Mesenchymal stem cell (in vitro differentiated cells and primary cell): ENCODE measurements around the gene PURA.

Source experiments
- DNase-seq: peaks from one replicate; pipeline ENCODE4 v3.0.0-alpha.2; 2013
- H2AFZ ChIP-seq: one replicate; pipeline ENCODE4 v1.6.1; 2013; ENCODE audit warnings: low read depth, mild to moderate bottlenecking, control low read depth, inconsistent platforms, low read length, moderate library complexity
- H2AK5ac ChIP-seq: 2 replicates; pipeline ENCODE4 v1.6.1; 2013; ENCODE audit warnings: low read length, moderate library complexity, mild to moderate bottlenecking, inconsistent platforms; ENCODE audit not compliant: severe bottlenecking
- H2BK120ac ChIP-seq: one replicate; pipeline ENCODE4 v1.6.1; 2013; ENCODE audit warnings: low read depth, mild to moderate bottlenecking, inconsistent platforms, low read length, moderate library complexity
- H2BK12ac ChIP-seq, 2 experiments: one replicate each; pipeline ENCODE4 v1.6.1; 2013; ENCODE audit warnings: inconsistent platforms in 2 of 2, low read length in 2 of 2, mild to moderate bottlenecking in 2 of 2, moderate library complexity in 2 of 2, control low read depth in 1 of 2
- H2BK15ac ChIP-seq: one replicate; pipeline ENCODE4 v1.6.1; 2013; ENCODE audit warnings: mild to moderate bottlenecking, low read depth, inconsistent platforms; ENCODE audit not compliant: poor library complexity, severe bottlenecking
- H2BK5ac ChIP-seq: 2 replicates; pipeline ENCODE4 v1.6.1; 2013; ENCODE audit warnings: low read depth, mild to moderate bottlenecking, low read length, control low read depth, inconsistent platforms; ENCODE audit not compliant: poor library complexity, severe bottlenecking
- H3K14ac ChIP-seq, 2 experiments: one replicate each; pipeline ENCODE4 v1.6.1; 2013; ENCODE audit warnings: inconsistent platforms in 2 of 2, low read length in 2 of 2, control low read depth in 1 of 2, mild to moderate bottlenecking in 1 of 2, moderate library complexity in 1 of 2
- H3K18ac ChIP-seq, 2 experiments: one replicate each; pipeline ENCODE4 v1.6.1; 2013; ENCODE audit warnings: inconsistent platforms in 2 of 2, low read length in 2 of 2, control low read depth in 1 of 2, low read depth in 1 of 2, mild to moderate bottlenecking in 1 of 2
- H3K23ac ChIP-seq, 2 experiments: one replicate each; pipeline ENCODE4 v1.6.1; 2013; ENCODE audit warnings: inconsistent platforms in 2 of 2, low read length in 2 of 2, mild to moderate bottlenecking in 2 of 2, moderate library complexity in 2 of 2, control low read depth in 1 of 2
- H3K27ac ChIP-seq: 2 replicates; pipeline ENCODE4 v1.5.1; 2013; ENCODE audit warnings: mild to moderate bottlenecking, moderate library complexity, low read length, control low read depth, inconsistent platforms; ENCODE audit not compliant: poor library complexity, severe bottlenecking
- H3K27me3 ChIP-seq, 2 experiments: 2 replicates each; pipeline versions ENCODE4 v1.6.1 to v1.7.0; 2013; ENCODE audit warnings: low read length in 2 of 2, mild to moderate bottlenecking in 2 of 2, moderate library complexity in 2 of 2, control low read depth in 1 of 2, inconsistent platforms in 1 of 2; ENCODE audit not compliant: control insufficient read depth in 1 of 2, insufficient read depth in 1 of 2
- H3K36me3 ChIP-seq, 2 experiments: 2 replicates each; pipeline versions ENCODE4 v1.6.1 to v1.7.0; 2013; ENCODE audit warnings: low read length in 2 of 2, control low read depth in 1 of 2, inconsistent platforms in 1 of 2, low read depth in 1 of 2, mild to moderate bottlenecking in 1 of 2; ENCODE audit not compliant: insufficient read depth in 2 of 2, control insufficient read depth in 1 of 2
- H3K4ac ChIP-seq, 2 experiments: one replicate each; pipeline ENCODE4 v1.6.1; 2013; ENCODE audit warnings: inconsistent platforms in 2 of 2, low read length in 2 of 2, mild to moderate bottlenecking in 2 of 2, moderate library complexity in 2 of 2, control low read depth in 1 of 2, low read depth in 1 of 2
- H3K4me1 ChIP-seq: 2 replicates; pipeline ENCODE4 v1.6.1; 2013; ENCODE audit warnings: low read depth, low read length, control low read depth; ENCODE audit not compliant: control insufficient read depth, insufficient read depth
- H3K4me2 ChIP-seq: 2 replicates; pipeline ENCODE4 v1.6.1; 2013; ENCODE audit warnings: low read length, mild to moderate bottlenecking, inconsistent platforms; ENCODE audit not compliant: poor library complexity, severe bottlenecking
- H3K4me3 ChIP-seq, 2 experiments: 2 replicates each; pipeline versions ENCODE4 v1.5.1 to v1.7.0; 2013; ENCODE audit warnings: low read length in 2 of 2, mild to moderate bottlenecking in 2 of 2, control low read depth in 1 of 2, low read depth in 1 of 2; ENCODE audit not compliant: insufficient read depth in 1 of 2
- H3K79me1 ChIP-seq: replicated peaks from 2 replicates; pipeline ENCODE4 v1.6.1; 2013; ENCODE audit warnings: mild to moderate bottlenecking, control low read depth, low read length, inconsistent platforms; ENCODE audit not compliant: poor library complexity, severe bottlenecking
- H3K9ac ChIP-seq: 2 replicates; pipeline ENCODE4 v1.7.0; 2013; ENCODE audit warnings: mild to moderate bottlenecking, low read length, moderate library complexity
- H3K9me3 ChIP-seq: 2 replicates; pipeline ENCODE4 v1.7.0; 2013; ENCODE audit warnings: mild to moderate bottlenecking, low read length; ENCODE audit not compliant: control insufficient read depth
- H4K8ac ChIP-seq: one replicate; pipeline ENCODE4 v1.6.1; 2013; ENCODE audit warnings: inconsistent platforms, mild to moderate bottlenecking, low read length, moderate library complexity
- H4K91ac ChIP-seq: one replicate; pipeline ENCODE4 v1.6.1; 2013; ENCODE audit warnings: mild to moderate bottlenecking, low read length, inconsistent platforms
- WGBS: methylation state at CpG from one replicate; pipeline ENCODE4 v1.1.7; 2013; ENCODE audit warnings: mixed read lengths; 5-methylcytosine and 5-hydroxymethylcytosine counted together

PURA gene

DNA sequence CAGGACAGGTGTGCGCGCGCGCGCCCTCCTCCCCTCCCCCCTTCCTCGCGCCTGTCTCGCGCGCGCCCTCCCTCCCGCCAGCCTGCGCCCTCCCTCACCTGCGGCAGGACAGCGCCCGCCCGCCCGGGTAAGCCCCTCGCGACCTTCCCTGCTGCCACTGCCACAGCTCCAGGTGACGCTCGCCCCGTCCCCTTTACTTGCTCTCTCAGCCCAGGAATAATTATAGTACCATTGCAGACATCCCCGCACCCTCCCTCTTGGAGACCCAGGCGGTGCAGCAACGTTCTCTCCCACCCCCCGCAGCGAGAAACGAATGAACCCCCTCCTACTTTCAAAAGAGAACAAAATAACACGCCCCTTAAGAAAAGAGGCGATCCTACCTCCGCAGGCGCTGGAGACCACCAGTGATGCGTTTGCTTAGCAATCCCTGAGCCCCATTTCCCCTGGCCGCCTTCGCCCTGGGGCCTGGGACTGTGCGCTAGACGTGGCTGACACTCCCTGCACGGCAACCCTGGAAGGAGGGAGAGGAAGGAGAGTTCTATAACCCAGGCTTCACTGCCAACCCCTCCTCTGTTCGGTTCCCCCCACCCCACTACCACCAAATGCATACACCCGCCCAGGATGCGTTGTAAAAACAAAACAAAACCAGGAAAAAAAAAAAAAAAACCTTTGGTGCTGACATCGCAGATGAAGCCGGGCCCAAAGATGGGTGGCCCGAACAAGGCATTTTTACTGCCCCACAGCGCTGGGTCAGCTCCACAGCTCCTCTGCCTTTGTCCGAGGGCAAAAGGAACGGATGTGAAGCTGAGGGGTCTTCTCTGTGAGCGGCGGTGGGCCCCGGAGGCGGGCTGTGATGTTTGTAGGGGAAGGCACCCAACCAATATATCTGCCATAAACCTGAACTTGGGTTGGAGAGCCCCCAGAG is 5.6 kb upstream of the PURA start:
- H2BK15ac ChIP-seq: no peak overlapping the region
- under 1% methylated on average over 46 of the region's 52 CpGs for WGBS
- no peaks in the 10 kb centered on the region for H3K36me3 ChIP-seq
- no peak overlapping the region for H2AK5ac ChIP-seq
- peak overlapping the region; percentile 98 for H3K9ac ChIP-seq
- peak overlapping the region; percentile 60 to 99 for H3K18ac ChIP-seq
- H4K91ac ChIP-seq: peak overlapping the region; percentile 21
- H3K4ac ChIP-seq: peak overlapping the region in 1 of 2 experiments; percentile 1
- H2AFZ ChIP-seq: no peak overlapping the region
- no peak overlapping the region for H4K8ac ChIP-seq
- no peak overlapping the region for H2BK12ac ChIP-seq
- peaks cover 26% of the 10 kb centered on the region for H3K4me1 ChIP-seq
- H3K4me2 ChIP-seq: peak overlapping the region; percentile 81
- no peak overlapping the region for H3K27ac ChIP-seq
- peak overlapping the region; percentile 87 to 93 for H3K4me3 ChIP-seq
- peaks cover 0 to 50% of the 10 kb centered on the region in 2 experiments for H3K27me3 ChIP-seq
- no peak overlapping the region for H2BK5ac ChIP-seq
- no peak for DNase-seq
- H3K14ac ChIP-seq: peak overlapping the region in 1 of 2 experiments; percentile 49
- no peaks in the 10 kb centered on the region for H3K9me3 ChIP-seq
- H3K79me1 ChIP-seq: peaks cover 27% of the 10 kb centered on the region
- peak overlapping the region; percentile 83 for H2BK120ac ChIP-seq
- no peak overlapping the region for H3K23ac ChIP-seq

DNA sequence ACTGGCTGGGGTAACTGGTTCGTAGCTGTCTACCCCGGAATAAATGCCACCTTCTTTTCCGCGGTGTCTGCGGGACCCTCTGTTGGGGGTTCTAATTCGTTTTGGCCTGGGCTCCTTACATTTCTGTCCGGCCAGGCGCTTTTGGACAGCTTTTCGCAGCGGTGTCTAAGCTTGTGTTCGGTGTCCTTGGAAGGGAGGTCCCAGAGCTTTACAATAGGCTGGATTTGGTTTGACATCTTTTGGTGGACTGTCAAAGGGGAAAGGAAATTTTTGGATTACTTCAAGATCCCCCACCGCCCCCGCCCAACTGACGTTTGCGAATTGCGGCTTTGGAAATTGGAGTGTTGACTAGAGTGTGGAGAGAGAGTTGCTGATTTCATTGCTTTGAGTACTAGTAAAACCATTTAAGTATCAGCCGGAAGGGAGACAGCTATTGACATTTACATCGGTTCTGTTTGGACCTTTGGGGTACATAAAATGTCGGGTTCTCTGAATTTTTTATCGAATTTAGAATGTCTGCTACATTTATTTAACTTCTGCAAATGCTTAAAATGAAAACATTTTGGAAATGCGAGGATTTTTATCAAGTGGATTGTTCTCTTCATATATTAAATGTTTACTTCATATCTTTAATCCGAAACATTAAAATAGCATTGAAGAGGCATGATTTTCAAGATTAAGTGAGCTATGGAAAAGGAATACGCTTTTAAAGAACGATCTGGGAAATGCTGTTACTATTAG is 4.7 kb upstream of the PURA start:
- H2BK15ac ChIP-seq: no peak overlapping the region
- no peak overlapping the region for H2AK5ac ChIP-seq
- DNase-seq: peak; percentile 53
- no peak overlapping the region for H3K14ac ChIP-seq
- H2AFZ ChIP-seq: no peak overlapping the region
- no peak overlapping the region for H4K91ac ChIP-seq
- 8% methylated on average over 21 of the region's 24 CpGs for WGBS
- H3K18ac ChIP-seq: no peak overlapping the region
- H3K27ac ChIP-seq: no peak overlapping the region
- H3K4me2 ChIP-seq: peak overlapping the region; percentile 81
- no peaks in the 10 kb centered on the region for H3K36me3 ChIP-seq
- no peak overlapping the region for H4K8ac ChIP-seq
- H3K27me3 ChIP-seq: peaks cover 0 to 46% of the 10 kb centered on the region in 2 experiments
- H3K9ac ChIP-seq: peak overlapping the region; percentile 98
- H3K4ac ChIP-seq: no peak overlapping the region
- H2BK120ac ChIP-seq: no peak overlapping the region
- no peak overlapping the region for H2BK5ac ChIP-seq
- H2BK12ac ChIP-seq: no peak overlapping the region
- H3K9me3 ChIP-seq: no peaks in the 10 kb centered on the region
- peak overlapping the region in 1 of 2 experiments; percentile 93 for H3K4me3 ChIP-seq
- H3K23ac ChIP-seq: no peak overlapping the region
- H3K79me1 ChIP-seq: peaks cover 29% of the 10 kb centered on the region
- H3K4me1 ChIP-seq: peaks cover 28% of the 10 kb centered on the region

DNA sequence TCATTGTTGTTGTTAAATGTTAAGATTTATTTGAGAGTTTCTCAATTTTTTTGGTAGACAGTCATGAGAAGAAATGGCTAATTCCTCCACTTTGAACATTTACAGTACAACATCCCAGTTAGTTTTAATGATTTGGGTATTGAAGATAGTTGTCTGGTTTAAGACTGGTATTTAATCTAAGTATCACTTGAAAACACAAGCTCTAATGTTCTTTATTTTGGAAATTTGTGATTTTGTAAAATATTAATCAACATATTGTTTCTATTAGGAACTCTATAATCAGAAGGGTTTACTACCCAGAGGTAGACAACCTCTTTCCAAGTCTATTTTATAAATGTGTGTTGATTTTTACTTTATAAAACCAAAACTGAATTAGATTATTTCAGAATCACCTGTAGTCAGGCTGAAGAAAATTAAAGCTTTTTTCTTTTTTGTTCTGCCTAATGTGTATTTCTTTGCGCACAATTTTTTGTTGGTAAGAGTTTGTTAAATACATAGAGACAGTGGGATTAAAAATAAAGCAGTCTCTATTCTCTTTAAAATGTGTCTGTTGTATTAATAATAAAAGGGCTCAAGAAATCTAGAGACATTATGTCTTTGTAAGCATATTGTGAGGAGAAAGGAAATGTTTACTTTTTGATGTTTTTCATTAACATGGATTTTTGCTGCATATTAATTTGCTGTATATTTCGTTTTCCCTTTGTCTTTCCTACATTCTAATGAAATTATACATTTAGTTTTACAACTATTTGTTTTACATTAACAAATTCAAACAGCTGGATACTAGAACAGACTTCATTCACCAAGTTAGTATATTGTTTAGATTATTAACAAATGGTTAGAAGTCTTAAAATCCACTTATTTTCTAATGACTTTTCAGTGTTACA is 3.9 kb upstream of the PURA start:
- H3K14ac ChIP-seq: no peak overlapping the region
- H2BK120ac ChIP-seq: no peak overlapping the region
- no peak overlapping the region for H4K91ac ChIP-seq
- peaks cover 31% of the 10 kb centered on the region for H3K4me1 ChIP-seq
- no peak overlapping the region for H3K23ac ChIP-seq
- H3K27ac ChIP-seq: no peak overlapping the region
- H2BK12ac ChIP-seq: no peak overlapping the region
- H2AK5ac ChIP-seq: no peak overlapping the region
- H2BK15ac ChIP-seq: no peak overlapping the region
- H3K9ac ChIP-seq: peak overlapping the region; percentile 98
- H4K8ac ChIP-seq: no peak overlapping the region
- H3K79me1 ChIP-seq: peaks cover 29% of the 10 kb centered on the region
- H2AFZ ChIP-seq: no peak overlapping the region
- H3K27me3 ChIP-seq: peaks cover 0 to 39% of the 10 kb centered on the region in 2 experiments
- no peaks in the 10 kb centered on the region for H3K36me3 ChIP-seq
- H3K4me2 ChIP-seq: no peak overlapping the region
- DNase-seq: peak; percentile 47
- no peaks in the 10 kb centered on the region for H3K9me3 ChIP-seq
- H3K18ac ChIP-seq: no peak overlapping the region
- no CpG with 5 or more reads among the region's 2 CpGs for WGBS
- peak overlapping the region in 1 of 2 experiments; percentile 93 for H3K4me3 ChIP-seq
- no peak overlapping the region for H3K4ac ChIP-seq
- no peak overlapping the region for H2BK5ac ChIP-seq
